Activated CD4-positive, CD25-positive, alpha-beta regulatory T cell treated with anti-CD3 and anti-CD28 coated beads, Interleukin-2, amount 50 U/mL, for 16 hours (primary cell): ENCODE measurements around the gene MSI2.

Experiments used
- DNase-seq: peaks from one replicate; pipeline ENCODE4 v3.0.0-alpha.2; 2020; ENCODE audit warnings: low read depth, low spot score

The MSI2 gene

GRCh38 chr17:57246257-57246656 lies 10.1 kb upstream of the MSI2 start:
- DNase-seq = no peak

DNA sequence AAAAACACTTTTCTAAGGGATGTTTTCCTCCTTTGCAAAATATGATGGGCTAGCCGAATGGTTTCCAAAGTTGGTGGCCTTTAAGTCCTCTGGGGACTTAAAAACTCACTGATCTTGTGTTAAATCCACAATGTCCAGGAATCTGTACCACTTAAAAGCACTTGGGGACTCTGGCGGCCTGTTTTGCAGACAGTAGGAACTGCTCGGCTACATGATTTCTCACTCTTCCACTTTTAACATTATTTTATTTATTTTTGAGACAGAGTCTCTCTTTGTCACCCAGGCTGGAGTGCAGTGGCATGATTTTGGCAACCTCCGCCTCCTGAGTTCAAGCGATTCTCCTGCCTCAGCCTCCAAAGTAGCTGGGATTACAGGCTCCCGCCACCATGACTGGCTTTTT lies 9.1 kb upstream of the MSI2 start:
- DNase-seq = no peak

DNA sequence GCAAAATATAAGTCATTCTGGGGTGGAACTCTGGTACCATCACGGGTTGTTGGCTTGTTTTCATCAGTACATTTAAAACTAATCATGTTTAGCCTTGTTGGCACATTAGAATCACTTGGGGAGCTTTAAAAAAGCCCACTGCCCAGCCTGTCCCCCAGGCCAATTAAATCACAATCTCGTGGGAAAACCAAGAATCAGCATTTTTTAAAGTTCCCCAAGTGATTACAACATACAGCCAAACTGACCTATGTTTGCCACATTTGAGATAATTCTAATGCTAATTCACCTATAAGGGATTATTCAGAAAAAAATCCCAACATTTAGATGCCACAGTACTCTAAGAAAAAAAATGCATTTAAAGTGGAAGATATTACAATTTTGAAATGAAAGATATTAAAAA lies 8.4 kb upstream of the MSI2 start:
- no peak for DNase-seq

- DNase-seq = no peak
Observed at GRCh38 chr17:57249520-57249919, 6.8 kb upstream of the MSI2 start.

DNA sequence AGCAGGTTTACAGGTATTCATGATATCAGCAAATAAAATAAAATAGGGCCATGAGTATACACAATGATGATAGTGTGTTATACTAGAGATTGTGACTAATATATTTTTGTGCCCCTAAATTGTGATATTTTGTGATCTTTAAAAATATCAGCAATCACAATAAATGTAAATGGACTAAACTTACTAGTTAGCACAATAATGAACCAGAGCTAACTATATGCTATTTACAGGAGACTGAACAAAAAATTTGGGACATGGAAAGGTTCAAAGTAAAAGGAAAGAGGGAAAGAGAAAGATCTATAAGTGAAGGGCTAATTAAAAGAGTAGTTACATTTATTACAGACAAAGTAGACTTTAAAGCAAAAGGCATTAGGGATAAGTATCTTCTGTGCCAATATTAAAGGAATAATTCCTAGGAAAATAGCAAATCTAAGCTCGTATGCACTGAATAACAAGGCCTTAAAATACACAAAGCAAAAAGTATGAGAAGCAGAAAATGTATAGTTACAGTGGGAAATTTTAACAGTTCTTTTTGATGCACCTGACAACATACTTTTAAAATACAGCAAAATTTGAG lies 5.0 kb upstream of the MSI2 start:
- no peak for DNase-seq

GRCh38 chr17:57253362-57254065 lies 2.8 kb upstream of the MSI2 start:
- no peak for DNase-seq

- no peak for DNase-seq
Observed at GRCh38 chr17:57255182-57255775, 1.0 kb upstream of the MSI2 start.

GRCh38 chr17:57256708-57257112 lies 387 bp downstream of the MSI2 start:
- no peak for DNase-seq

GRCh38 chr17:57257195-57257894 lies 1.0 kb downstream of the MSI2 start:
- DNase-seq = no peak

DNA sequence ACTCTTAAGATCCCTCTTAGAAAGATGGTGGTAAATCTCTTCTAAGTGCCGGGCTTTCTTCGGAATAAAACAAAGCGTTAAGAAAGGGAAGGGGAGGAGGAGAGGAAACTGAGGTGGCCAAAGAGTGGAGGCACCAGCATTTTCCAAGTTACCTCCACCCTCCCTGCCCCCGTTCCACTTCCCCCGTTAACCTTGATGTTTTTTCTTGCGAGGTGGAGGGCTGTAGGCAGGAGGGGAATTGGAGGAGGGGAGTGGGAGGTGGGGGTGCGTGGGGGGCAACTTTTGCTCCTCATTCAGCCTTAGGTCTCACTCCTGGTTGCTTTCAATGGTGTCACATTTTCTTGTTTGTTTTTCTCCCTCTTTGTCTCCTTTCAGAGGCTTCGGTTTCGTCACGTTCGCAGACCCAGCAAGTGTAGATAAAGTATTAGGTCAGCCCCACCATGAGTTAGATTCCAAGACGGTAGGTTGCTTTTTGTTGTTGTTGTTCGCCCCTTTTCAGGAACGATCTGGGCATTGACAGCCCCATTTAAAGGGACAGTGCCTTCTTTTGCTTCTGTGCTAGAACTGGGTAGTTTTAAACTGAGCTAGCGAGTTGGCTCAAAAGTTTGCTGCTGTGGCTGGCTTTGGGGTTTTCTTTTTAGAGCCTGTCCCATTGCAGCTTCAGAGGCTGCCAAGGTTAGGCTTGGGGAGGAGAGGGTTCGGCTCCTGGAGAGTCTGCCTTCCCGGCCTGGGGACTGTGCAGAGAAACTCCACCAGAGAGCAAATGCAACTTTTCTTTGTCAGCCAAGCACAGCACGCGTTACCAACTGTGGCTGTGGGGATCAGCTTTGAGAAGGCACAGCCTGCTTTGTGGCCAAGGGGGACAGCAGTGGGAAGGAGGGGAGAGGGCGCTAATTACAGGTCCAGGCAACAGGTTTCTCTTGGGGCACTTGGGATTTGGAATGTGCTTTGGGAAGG lies 1.9 kb downstream of the MSI2 start:
- DNase-seq = no peak

GRCh38 chr17:57259306-57259705 lies 3.0 kb downstream of the MSI2 start:
- DNase-seq = no peak

GRCh38 chr17:57259817-57260216 lies 3.5 kb downstream of the MSI2 start:
- DNase-seq = no peak

DNA sequence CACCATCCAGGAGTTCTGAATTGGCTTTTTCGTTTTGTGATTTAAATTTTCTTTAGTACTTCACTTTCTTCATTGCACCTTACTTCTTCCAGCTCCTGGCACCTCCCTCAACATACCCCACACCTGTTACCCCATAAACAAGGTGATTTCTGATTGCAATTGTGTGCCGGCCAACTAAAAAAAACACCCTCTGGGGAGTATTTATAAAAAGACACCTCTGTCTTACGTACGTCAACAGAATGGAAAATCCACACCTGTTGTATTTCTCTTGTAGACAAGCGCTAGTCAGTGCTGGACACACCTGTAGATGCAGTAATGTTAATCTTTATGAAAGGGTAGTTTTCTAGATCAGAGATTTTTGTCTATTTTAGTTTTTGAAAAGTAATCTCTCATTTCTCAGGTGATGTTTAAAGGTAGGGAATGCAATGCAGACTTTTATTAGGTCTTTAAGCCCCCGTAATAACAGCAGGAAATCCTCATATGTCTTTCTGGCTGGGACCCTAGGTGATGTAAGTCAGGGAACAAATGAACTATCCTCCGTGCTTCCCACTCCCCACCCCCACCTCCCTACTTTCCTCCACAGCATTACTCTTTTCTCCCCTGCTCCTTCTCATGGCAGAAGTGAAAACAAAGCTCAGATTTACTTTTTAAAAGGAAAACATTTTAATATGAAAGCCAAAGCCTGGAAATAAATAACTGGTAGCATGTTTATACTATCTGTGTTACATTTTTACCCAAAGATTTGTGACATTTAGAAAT lies 4.2 kb downstream of the MSI2 start:
- DNase-seq = no peak

DNA sequence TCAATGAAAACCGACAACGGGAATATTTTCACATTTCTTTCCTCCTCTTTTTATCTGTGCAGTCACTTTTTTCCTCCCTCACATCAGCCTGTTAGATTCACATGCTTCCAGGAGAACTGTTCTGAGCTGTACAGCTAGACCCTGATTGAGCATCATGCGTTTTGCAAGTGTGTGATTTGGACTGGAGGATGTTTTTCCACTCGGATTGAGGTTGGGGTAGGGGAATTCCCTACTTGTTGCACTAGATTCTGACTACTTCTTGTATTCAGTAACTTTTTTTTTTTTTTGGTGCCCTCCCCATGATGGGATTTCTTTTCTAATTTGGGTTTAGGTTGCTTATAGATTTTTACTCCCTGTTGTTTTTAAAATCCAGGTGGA lies 4.8 kb downstream of the MSI2 start:
- no peak for DNase-seq

- no peak for DNase-seq
Observed at GRCh38 chr17:57262557-57262956, 6.2 kb downstream of the MSI2 start.

DNA sequence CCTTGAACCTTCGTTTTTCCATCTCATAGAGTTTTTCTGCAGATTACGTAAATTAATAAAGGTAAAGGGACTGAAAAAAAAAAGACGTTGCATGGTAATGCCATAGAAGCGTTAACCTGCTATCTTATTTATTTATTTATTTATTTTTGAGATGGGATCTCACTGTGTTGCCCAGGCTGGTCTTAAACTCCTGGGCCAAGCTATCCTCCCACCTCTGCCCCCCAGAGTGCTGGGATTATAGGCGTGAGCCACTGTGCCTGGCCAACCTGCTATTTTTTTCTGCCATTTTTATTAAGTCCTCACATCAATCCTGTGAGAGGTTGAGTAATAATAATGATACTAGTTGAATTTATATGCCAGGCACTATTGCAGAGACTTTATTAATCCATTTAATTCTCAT lies 7.9 kb downstream of the MSI2 start:
- DNase-seq = no peak

DNA sequence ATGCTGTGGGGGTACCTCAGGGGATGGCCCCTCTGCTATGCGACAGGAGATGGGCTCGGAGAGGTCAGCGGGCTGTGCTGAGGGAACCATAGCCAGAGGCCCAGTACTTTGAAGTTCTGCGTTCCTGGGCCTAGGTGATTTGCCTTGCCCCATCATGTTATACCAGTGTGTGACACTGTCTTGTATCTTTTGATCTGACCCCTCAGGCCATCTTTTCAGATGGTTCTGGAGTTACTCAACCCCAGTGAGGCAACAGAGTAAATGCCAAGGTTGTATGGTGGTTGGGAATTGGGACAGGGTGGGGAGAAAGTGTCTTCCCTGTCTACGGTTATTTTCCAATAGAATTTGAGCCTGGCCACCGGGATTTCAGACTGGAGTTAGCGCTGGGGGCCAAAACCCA lies 8.5 kb downstream of the MSI2 start:
- DNase-seq = no peak

DNA sequence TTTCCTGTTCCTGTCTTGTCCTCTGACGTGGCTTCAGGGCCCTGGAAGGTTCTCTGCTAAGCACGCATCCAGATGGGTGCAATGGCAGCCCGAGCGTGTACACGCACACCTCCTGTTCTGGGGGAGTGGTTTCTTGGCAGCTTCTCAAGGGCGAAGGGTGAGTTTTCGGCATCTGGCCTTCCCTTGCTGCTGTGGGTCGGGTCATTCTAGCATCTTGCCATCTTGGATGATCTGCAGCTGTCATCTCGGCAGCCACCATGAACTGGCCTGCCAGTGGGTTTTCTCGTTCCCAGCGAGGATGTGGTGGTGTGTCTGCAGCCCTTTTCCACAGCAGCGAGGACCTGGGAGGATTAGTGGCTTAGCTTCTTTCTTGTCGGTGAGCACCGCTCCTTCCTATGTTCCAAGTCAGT lies 10.6 kb downstream of the MSI2 start:
- no peak for DNase-seq

GRCh38 chr17:57268181-57268580 lies 11.9 kb downstream of the MSI2 start:
- DNase-seq = no peak

- DNase-seq = no peak
Observed at GRCh38 chr17:57269052-57269451, 12.7 kb downstream of the MSI2 start.
